ENCODE results near the gene ITGB8.

ITGB8 gene

DNA sequence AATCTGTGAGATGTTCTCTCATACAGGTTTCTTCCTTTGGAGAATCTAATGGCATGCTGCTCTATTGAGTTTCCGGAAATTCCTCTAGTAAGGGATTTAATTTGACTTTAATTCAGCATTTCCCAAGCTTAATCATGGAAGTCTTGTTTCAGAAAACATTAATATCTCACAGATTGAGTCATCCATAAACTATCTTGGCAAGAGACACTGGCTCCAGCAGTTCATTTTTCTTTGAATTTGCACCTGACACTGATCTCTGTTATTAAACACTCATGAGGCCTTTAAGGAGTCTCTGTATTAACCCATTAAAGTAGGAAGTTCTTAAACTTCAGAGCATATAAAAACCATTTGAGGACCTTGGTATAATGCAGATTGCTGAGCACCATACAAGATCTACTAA, 3.6 kb upstream of the ITGB8 start:
- ChIA-PET POLR2A (interaction anchor here (0.6 kb wide), 1 partner anchor 61 kb away, joined by 3 read pairs; no protein-coding TSS in a partner anchor), CTCF (interaction anchor here (0.9 to 5.6 kb wide), 8 partner anchors 10 to 618 kb away, joined by 3 to 30 read pairs (median 4); partner anchors contain the start of gene POLR1F)
- H3K27ac ChIP-seq (ENCODE audit: insufficient read depth in 1 of 2, low read depth in 1 of 2, low read length in 2 of 2, poor library complexity in 1 of 2, severe bottlenecking in 2 of 2), result no peak overlapping the region
- H3K36me3 ChIP-seq (ENCODE audit: control insufficient read depth in 4 of 4, insufficient read depth in 4 of 4, low read length in 3 of 4), result no peaks in the 10 kb centered on the region
- WGBS (ENCODE audit: insufficient coverage), result no CpG with 5 or more reads among the region's 1 CpG
- H3K4me1 ChIP-seq (ENCODE audit: control extremely low read depth in 1 of 4, control insufficient read depth in 4 of 4, insufficient read depth in 4 of 4, low read length in 3 of 4), result peaks cover 1 to 30% (median 23%) of the 10 kb centered on the region in 4 experiments
- DNase-seq, result no peak
- H3K27me3 ChIP-seq (replicated peaks in 2 of 5; ENCODE audit: control insufficient read depth in 4 of 5, insufficient read depth in 5 of 5, low read length in 4 of 5), result no peaks in the 10 kb centered on the region
- H3K4me3 ChIP-seq (ENCODE audit: control insufficient read depth in 1 of 7, extremely low read depth in 1 of 7, insufficient read depth in 4 of 7, low read depth in 2 of 7, low read length in 6 of 7), result no peak overlapping the region
- no peaks in the 10 kb centered on the region for H3K9me3 ChIP-seq (ENCODE audit: control extremely low read depth in 1 of 5, control insufficient read depth in 4 of 5, insufficient read depth in 2 of 5, low read depth in 1 of 5, low read length in 4 of 5)

DNA sequence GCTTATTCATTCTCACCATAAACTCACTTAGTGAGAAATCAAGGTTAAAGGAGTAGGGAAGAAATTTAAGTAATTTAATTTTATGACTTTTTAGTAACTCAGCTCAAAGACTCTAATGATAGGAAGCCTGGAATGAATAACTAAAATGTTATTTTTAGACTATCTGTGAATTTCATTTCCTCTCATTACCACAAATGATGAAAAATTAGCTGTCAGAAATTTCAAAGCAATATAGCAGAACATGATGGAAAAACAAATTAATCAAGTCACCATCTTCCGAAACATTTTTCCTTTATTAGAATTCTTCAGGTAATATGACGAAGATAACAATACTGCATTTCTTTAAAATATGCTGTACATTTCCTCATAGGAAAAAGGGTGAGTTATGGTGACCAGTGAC, 2.7 kb upstream of the ITGB8 start:
- Histone ChIP-seq H3K27ac (ENCODE audit: insufficient read depth in 1 of 2, low read depth in 1 of 2, low read length in 2 of 2, poor library complexity in 1 of 2, severe bottlenecking in 2 of 2) (no peak overlapping the region), H3K27me3 (replicated peaks in 2 of 5; ENCODE audit: control insufficient read depth in 4 of 5, insufficient read depth in 5 of 5, low read length in 4 of 5) (no peaks in the 10 kb centered on the region), H3K36me3 (ENCODE audit: control insufficient read depth in 4 of 4, insufficient read depth in 4 of 4, low read length in 3 of 4) (no peaks in the 10 kb centered on the region), H3K9me3 (ENCODE audit: control extremely low read depth in 1 of 5, control insufficient read depth in 4 of 5, insufficient read depth in 2 of 5, low read depth in 1 of 5, low read length in 4 of 5) (no peaks in the 10 kb centered on the region), H3K4me3 (ENCODE audit: control insufficient read depth in 1 of 7, extremely low read depth in 1 of 7, insufficient read depth in 4 of 7, low read depth in 2 of 7, low read length in 6 of 7) (no peak overlapping the region), H3K4me1 (ENCODE audit: control extremely low read depth in 1 of 4, control insufficient read depth in 4 of 4, insufficient read depth in 4 of 4, low read length in 3 of 4) (peaks cover 1 to 34% (median 26%) of the 10 kb centered on the region in 4 experiments)
- ChIA-PET POLR2A (no interaction called here), CTCF (interaction anchor here (0.7 to 5.6 kb wide), 10 partner anchors 9 to 619 kb away, joined by 3 to 30 read pairs (median 4); partner anchors contain the start of gene POLR1F)
- WGBS (ENCODE audit: insufficient coverage), result no CpG with 5 or more reads among the region's 2 CpGs
- no peak for DNase-seq

DNA sequence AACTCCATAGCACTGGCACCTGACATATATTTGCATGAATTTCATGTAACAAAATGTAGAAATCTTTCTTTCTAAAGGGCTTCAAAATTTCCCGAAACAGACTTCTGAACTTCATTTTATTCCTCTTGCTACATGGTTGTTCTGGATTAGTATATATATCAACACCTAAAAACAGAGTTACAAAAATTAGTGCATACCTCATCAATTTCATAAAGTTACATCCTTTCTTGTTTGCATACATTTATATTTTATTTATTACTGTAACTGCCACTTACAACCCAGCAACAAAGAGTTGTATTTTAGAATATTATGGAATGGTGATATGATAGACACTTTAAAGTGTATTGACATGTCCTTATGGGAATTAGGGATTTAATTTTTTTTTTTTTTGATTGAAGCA, 2.0 kb upstream of the ITGB8 start:
- no peak overlapping the region for H3K27ac ChIP-seq (ENCODE audit: insufficient read depth in 1 of 2, low read depth in 1 of 2, low read length in 2 of 2, poor library complexity in 1 of 2, severe bottlenecking in 2 of 2)
- H3K27me3 ChIP-seq (replicated peaks in 2 of 5; ENCODE audit: control insufficient read depth in 4 of 5, insufficient read depth in 5 of 5, low read length in 4 of 5), result no peaks in the 10 kb centered on the region
- no peaks in the 10 kb centered on the region for H3K9me3 ChIP-seq (ENCODE audit: control extremely low read depth in 1 of 5, control insufficient read depth in 4 of 5, insufficient read depth in 2 of 5, low read depth in 1 of 5, low read length in 4 of 5)
- CTCF ChIA-PET, result interaction anchor here (0.8 to 3.0 kb wide), 3 partner anchors 8 to 109 kb away, joined by 3 to 15 read pairs (median 4); no protein-coding TSS in a partner anchor
- no peaks in the 10 kb centered on the region for H3K36me3 ChIP-seq (ENCODE audit: control insufficient read depth in 4 of 4, insufficient read depth in 4 of 4, low read length in 3 of 4)
- DNase-seq, result no peak
- WGBS (ENCODE audit: insufficient coverage), result no CpG with 5 or more reads among the region's 1 CpG
- H3K4me3 ChIP-seq (ENCODE audit: control insufficient read depth in 1 of 7, extremely low read depth in 1 of 7, insufficient read depth in 4 of 7, low read depth in 2 of 7, low read length in 6 of 7), result peak overlapping the region in 2 of 7 experiments; percentile 92 to 96
- peaks cover 1 to 40% (median 27%) of the 10 kb centered on the region in 4 experiments for H3K4me1 ChIP-seq (ENCODE audit: control extremely low read depth in 1 of 4, control insufficient read depth in 4 of 4, insufficient read depth in 4 of 4, low read length in 3 of 4)
- POLR2A ChIA-PET, result no interaction called here

DNA sequence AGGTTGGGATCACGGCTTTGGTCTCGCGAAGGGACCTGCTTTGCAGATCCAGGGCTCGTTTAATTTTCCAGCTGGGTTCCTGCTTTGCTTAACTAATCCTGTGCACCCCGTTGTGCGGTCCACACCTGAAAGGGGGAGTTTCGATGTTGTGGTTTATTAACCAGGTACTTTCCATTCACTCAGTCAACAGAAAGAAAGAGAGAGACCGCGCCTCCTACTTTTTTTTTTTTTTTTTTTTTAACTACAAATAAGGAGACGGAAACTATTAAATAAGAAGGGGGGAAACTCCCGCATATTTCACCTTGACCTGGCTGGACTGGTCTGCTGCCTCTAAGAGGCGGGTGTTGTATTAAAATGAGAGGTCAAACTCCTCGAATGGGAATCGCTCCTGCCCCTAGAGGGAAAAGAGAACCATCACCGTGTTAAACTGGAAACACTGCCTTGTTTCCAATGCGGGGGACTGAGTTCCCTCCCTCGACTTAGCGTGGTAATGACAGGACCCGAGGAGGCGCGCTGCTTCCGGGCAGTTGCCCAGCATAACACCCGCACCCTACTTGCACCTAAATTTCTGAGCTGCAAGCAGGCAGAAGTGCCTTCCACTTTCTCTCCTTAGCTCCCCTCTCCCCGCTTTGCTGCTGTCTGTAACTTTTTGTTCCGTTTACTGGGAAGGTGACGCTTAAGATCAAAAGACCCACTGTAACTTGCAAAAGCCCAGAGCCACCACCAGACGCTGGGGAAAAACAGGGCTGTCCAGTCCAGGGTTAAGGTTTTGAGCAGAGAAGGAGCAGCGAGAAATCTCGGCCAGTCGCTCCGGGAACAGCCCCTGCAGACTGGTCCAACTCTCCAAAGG, 1.1 kb upstream of the ITGB8 start:
- 4% methylated on average over 22 of the region's 31 CpGs for WGBS (ENCODE audit: insufficient coverage)
- DNase-seq, result peak; percentile 67 to 79 (median 70)
- Histone ChIP-seq H3K4me1 (ENCODE audit: control extremely low read depth in 1 of 4, control insufficient read depth in 4 of 4, insufficient read depth in 4 of 4, low read length in 3 of 4) (peaks cover 1 to 40% (median 27%) of the 10 kb centered on the region in 4 experiments), H3K9me3 (ENCODE audit: control extremely low read depth in 1 of 5, control insufficient read depth in 4 of 5, insufficient read depth in 2 of 5, low read depth in 1 of 5, low read length in 4 of 5) (no peaks in the 10 kb centered on the region), H3K27me3 (replicated peaks in 2 of 5; ENCODE audit: control insufficient read depth in 4 of 5, insufficient read depth in 5 of 5, low read length in 4 of 5) (no peaks in the 10 kb centered on the region), H3K4me3 (ENCODE audit: control insufficient read depth in 1 of 7, extremely low read depth in 1 of 7, insufficient read depth in 4 of 7, low read depth in 2 of 7, low read length in 6 of 7) (peak overlapping the region; percentile 77 to 96 (median 87)), H3K27ac (ENCODE audit: insufficient read depth in 1 of 2, low read depth in 1 of 2, low read length in 2 of 2, poor library complexity in 1 of 2, severe bottlenecking in 2 of 2) (peak overlapping the region; percentile 43 to 74), H3K36me3 (ENCODE audit: control insufficient read depth in 4 of 4, insufficient read depth in 4 of 4, low read length in 3 of 4) (no peaks in the 10 kb centered on the region)
- POLR2A ChIA-PET, result no interaction called here
- CTCF ChIA-PET, result interaction anchor here (0.6 to 3.0 kb wide), 15 partner anchors 12 to 615 kb away, joined by 3 to 15 read pairs (median 4); partner anchors contain the start of gene MACC1

DNA sequence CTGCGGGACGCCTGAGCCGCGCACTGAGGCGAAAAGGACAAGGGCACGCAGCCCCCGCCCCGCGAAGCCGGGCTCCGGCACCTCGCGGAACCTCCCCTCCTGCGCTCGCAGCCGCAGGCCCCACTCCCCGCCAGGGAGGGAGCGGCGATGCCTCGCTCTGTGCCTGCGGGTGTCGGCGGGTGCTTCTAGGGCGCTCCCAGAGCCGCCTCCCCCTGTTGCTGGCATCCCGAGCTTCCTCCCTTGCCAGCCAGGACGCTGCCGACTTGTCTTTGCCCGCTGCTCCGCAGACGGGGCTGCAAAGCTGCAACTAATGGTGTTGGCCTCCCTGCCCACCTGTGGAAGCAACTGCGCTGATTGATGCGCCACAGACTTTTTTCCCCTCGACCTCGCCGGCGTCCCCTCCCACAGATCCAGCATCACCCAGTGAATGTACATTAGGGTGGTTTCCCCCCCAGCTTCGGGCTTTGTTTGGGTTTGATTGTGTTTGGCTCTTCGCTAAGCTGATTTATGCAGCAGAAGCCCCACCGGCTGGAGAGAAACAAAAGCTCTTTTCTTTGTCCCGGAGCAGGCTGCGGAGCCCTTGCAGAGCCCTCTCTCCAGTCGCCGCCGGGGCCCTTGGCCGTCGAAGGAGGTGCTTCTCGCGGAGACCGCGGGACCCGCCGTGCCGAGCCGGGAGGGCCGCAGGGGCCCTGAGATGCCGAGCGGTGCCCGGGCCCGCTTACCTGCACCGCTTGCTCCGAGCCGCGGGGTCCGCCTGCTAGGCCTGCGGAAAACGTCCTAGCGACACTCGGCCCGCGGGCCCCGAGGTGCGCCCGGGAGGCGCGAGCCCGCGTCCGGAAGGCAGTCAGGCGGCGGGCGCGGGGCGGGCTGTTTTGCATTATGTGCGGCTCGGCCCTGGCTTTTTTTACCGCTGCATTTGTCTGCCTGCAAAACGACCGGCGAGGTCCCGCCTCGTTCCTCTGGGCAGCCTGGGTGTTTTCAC, 519 bp downstream of the ITGB8 start:
- Histone ChIP-seq H3K27me3 (replicated peaks in 2 of 5; ENCODE audit: control insufficient read depth in 4 of 5, insufficient read depth in 5 of 5, low read length in 4 of 5) (no peaks in the 10 kb centered on the region), H3K27ac (ENCODE audit: insufficient read depth in 1 of 2, low read depth in 1 of 2, low read length in 2 of 2, poor library complexity in 1 of 2, severe bottlenecking in 2 of 2) (peak overlapping the region; percentile 5 to 74), H3K4me1 (ENCODE audit: control extremely low read depth in 1 of 4, control insufficient read depth in 4 of 4, insufficient read depth in 4 of 4, low read length in 3 of 4) (peaks cover 1 to 40% (median 27%) of the 10 kb centered on the region in 4 experiments), H3K4me3 (ENCODE audit: control insufficient read depth in 1 of 7, extremely low read depth in 1 of 7, insufficient read depth in 4 of 7, low read depth in 2 of 7, low read length in 6 of 7) (peak overlapping the region; percentile 77 to 96 (median 87)), H3K36me3 (ENCODE audit: control insufficient read depth in 4 of 4, insufficient read depth in 4 of 4, low read length in 3 of 4) (no peaks in the 10 kb centered on the region), H3K9me3 (ENCODE audit: control extremely low read depth in 1 of 5, control insufficient read depth in 4 of 5, insufficient read depth in 2 of 5, low read depth in 1 of 5, low read length in 4 of 5) (no peaks in the 10 kb centered on the region)
- POLR2A ChIA-PET, result no interaction called here
- peak; percentile 50 to 77 (median 70) for DNase-seq
- CTCF ChIA-PET, result interaction anchor here (0.5 to 3.0 kb wide), 7 partner anchors 10 to 266 kb away, joined by 3 to 15 read pairs (median 5); no protein-coding TSS in a partner anchor
- WGBS (ENCODE audit: insufficient coverage), result under 1% methylated on average over 77 of the region's 92 CpGs

DNA sequence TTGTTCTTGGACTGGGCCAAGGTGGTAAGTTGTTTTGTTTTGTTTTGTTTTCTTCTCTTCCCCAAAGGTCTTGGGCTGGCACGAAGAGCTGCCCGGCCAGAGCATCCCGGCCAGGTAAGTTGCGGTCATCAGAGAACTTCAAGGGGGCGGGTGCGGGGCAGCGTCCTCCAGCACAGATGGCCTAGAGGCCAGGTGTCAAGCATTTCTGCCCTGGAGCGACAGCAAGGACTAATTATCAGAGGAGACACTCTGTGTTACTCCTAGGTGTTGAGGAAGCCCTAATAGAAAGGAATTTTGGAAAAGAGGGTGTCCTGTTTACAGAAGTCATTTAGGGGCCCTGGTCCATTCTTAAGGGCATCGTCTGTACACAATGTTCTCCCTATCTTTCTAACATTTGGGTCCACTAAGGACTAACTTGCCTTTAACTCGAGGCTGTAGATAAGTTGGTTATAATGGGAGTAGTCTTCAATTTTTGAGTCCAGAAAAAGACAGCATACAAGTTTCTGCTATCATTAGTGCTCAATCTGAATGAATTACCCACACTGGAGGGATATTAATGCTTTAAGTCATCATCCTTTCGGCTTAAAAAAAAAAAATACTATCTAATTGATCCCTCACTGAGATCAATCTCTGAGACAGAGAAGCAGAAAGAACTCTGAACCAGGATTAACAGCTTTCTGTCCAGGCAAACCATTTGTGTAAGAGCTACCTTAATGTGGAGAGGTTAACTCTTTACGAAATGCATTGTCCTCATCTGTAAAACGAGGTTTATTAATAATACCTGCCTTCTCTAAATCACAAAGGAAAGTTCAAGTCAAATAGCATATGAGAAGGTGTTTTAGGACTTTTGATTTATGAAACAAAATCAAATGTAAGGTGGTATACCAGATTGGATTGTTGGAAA, 1.5 kb downstream of the ITGB8 start:
- H3K9me3 ChIP-seq (ENCODE audit: control extremely low read depth in 1 of 5, control insufficient read depth in 4 of 5, insufficient read depth in 2 of 5, low read depth in 1 of 5, low read length in 4 of 5), result no peaks in the 10 kb centered on the region
- no peaks in the 10 kb centered on the region for H3K27me3 ChIP-seq (replicated peaks in 2 of 5; ENCODE audit: control insufficient read depth in 4 of 5, insufficient read depth in 5 of 5, low read length in 4 of 5)
- ChIA-PET POLR2A (interaction anchor here (0.6 to 1.3 kb wide), 2 partner anchors 105 to 132 kb away, joined by 3 read pairs; no protein-coding TSS in a partner anchor), CTCF (interaction anchor here (1.5 kb wide), 1 partner anchor 266 kb away, joined by 5 read pairs; no protein-coding TSS in a partner anchor)
- peaks cover 1 to 40% (median 27%) of the 10 kb centered on the region in 4 experiments for H3K4me1 ChIP-seq (ENCODE audit: control extremely low read depth in 1 of 4, control insufficient read depth in 4 of 4, insufficient read depth in 4 of 4, low read length in 3 of 4)
- 17% methylated on average over 8 of the region's 13 CpGs for WGBS (ENCODE audit: insufficient coverage)
- H3K36me3 ChIP-seq (ENCODE audit: control insufficient read depth in 4 of 4, insufficient read depth in 4 of 4, low read length in 3 of 4), result no peaks in the 10 kb centered on the region
- no peak for DNase-seq
- peak overlapping the region; percentile 77 to 96 (median 87) for H3K4me3 ChIP-seq (ENCODE audit: control insufficient read depth in 1 of 7, extremely low read depth in 1 of 7, insufficient read depth in 4 of 7, low read depth in 2 of 7, low read length in 6 of 7)
- peak overlapping the region in 1 of 2 experiments; percentile 5 for H3K27ac ChIP-seq (ENCODE audit: insufficient read depth in 1 of 2, low read depth in 1 of 2, low read length in 2 of 2, poor library complexity in 1 of 2, severe bottlenecking in 2 of 2)
